AG04450 (cell line): ENCODE data around the gene PAX8. TPM values are rescaled to one million over a fixed set of nuclear protein-coding genes. Genes with fewer than 3 reads are reported as not detected.

Experiments used
- CTCF ChIA-PET: fragments of 300-600, 350-600 bp; formaldehyde crosslinking; extraction: SDS; loops from one replicate; lab custom pipeline; 2022; ENCODE audit warnings: antibody characterized with exemption, inconsistent platforms; lab: Charles Lee
- POLR2A ChIA-PET: fragments of 350-600 bp; formaldehyde crosslinking; extraction: SDS; loops from one replicate; lab custom pipeline; 2021; ENCODE audit warnings: antibody characterized with exemption, inconsistent platforms; lab: Yijun Ruan, JAX
- DNase-seq: peaks from one replicate; pipeline ENCODE4 v3.0.0-alpha.2; 2011; ENCODE audit warnings: low read depth, low spot score
- H3K27ac ChIP-seq: one replicate; pipeline ENCODE4 v1.5.1; 2012; ENCODE audit warnings: low read depth, low read length, control low read depth
- H3K27me3 ChIP-seq: one replicate; pipeline ENCODE4 v1.6.0; 2012; ENCODE audit warnings: low read length; ENCODE audit not compliant: control insufficient read depth, insufficient read depth
- H3K4me3 ChIP-seq: 2 replicates; pipeline ENCODE4 v1.5.1; 2011; ENCODE audit warnings: mild to moderate bottlenecking, low read depth, low read length, control low read depth
- H3K9me3 ChIP-seq: 2 replicates; pipeline ENCODE4 v1.5.1; 2012; ENCODE audit warnings: low read length; ENCODE audit not compliant: control insufficient read depth, insufficient read depth
- CTCF ChIP-seq: IDR thresholded peaks from 2 replicates; pipeline ENCODE4 v1.5.1; 2011; ENCODE audit warnings: low read depth, low read length, control low read depth, inconsistent platforms
- polyA plus RNA-seq: library from polyadenylated mRNA; depleted of rRNA; stranded (reverse); fragments of >200 nt; gene quantifications from 2 replicates; pipeline ENCODE4 v1.2.3, GENCODE V29; 2011

The PAX8 gene
- polyA plus RNA-seq, 1 experiment, result 1.2 TPM

GRCh38 chr2:113228351-113228750 lies 50.4 kb downstream of the PAX8 start:
- Histone ChIP-seq H3K27me3 (no peaks in the 10 kb centered on the region), H3K4me3 (no peak overlapping the region), H3K27ac (no peak overlapping the region), H3K9me3 (no peaks in the 10 kb centered on the region)
- POLR2A ChIA-PET, result no interaction called here
- TF ChIP-seq CTCF, result no peak
- no peak for DNase-seq
- CTCF ChIA-PET, result interaction anchor here (1.3 kb wide), 1 partner anchor 29 kb away, joined by 5 read pairs; no protein-coding TSS in a partner anchor

GRCh38 chr2:113227698-113228097 lies 51.0 kb downstream of the PAX8 start:
- CTCF ChIA-PET, result interaction anchor here (1.0 to 1.3 kb wide), 3 partner anchors 29 to 163 kb away, joined by 3 to 5 read pairs (median 3); no protein-coding TSS in a partner anchor
- Histone ChIP-seq H3K9me3 (no peaks in the 10 kb centered on the region), H3K27me3 (no peaks in the 10 kb centered on the region), H3K27ac (no peak overlapping the region), H3K4me3 (no peak overlapping the region)
- TF ChIP-seq CTCF, result no peak
- no peak for DNase-seq
- POLR2A ChIA-PET, result no interaction called here

- Histone ChIP-seq H3K9me3 (no peaks in the 10 kb centered on the region), H3K4me3 (no peak overlapping the region), H3K27me3 (no peaks in the 10 kb centered on the region), H3K27ac (no peak overlapping the region)
- CTCF ChIA-PET, result interaction anchor here (1.0 to 1.4 kb wide), 4 partner anchors 23 to 163 kb away, joined by 3 to 5 read pairs (median 4); no protein-coding TSS in a partner anchor
- POLR2A ChIA-PET, result no interaction called here
- no peak for DNase-seq
- no peak for TF ChIP-seq CTCF
Observed at GRCh38 chr2:113227290-113227689, 51.4 kb downstream of the PAX8 start.

GRCh38 chr2:113226462-113226861 lies 52.3 kb downstream of the PAX8 start:
- H3K4me3 ChIP-seq, result no peak overlapping the region
- H3K9me3 ChIP-seq, result no peaks in the 10 kb centered on the region
- no peaks in the 10 kb centered on the region for H3K27me3 ChIP-seq
- no peak overlapping the region for H3K27ac ChIP-seq
- no peak for TF ChIP-seq CTCF
- ChIA-PET POLR2A (no interaction called here), CTCF (interaction anchor here (0.7 to 1.5 kb wide), 4 partner anchors 20 to 144 kb away, joined by 3 to 4 read pairs (median 4); no protein-coding TSS in a partner anchor)
- DNase-seq, result no peak
